A673 (cell line): ENCODE data around the gene TMEM186. TPM values are rescaled to one million over a fixed set of nuclear protein-coding genes. Genes with fewer than 3 reads are reported as not detected.

Source experiments
- BruUV-seq: library from RNA; stranded (reverse); fragments of 400-500 nt; replicated peaks from 2 replicates; lab custom pipeline; 2021; lab: Mats Ljungman, UMichigan
- CTCF ChIA-PET: fragments of 300-600 bp; sonication (Branson Sonifier 250); formaldehyde crosslinking; loops from one replicate; lab custom pipeline; 2022; ENCODE audit warnings: antibody characterized with exemption; lab: Charles Lee
- POLR2A ChIA-PET: fragments of 300-600 bp; sonication (Branson Sonifier 250); formaldehyde crosslinking; loops from one replicate; lab custom pipeline; 2022; ENCODE audit warnings: antibody characterized with exemption; ENCODE audit not compliant: low non-redundant PET; lab: Charles Lee
- DNase-seq: peaks from one replicate; pipeline ENCODE4 v3.0.0-alpha.2; 2015; ENCODE audit warnings: low spot score
- H3K27ac ChIP-seq: fragments of 200-600 bp; sonication (generic); 2 replicates; pipeline ENCODE4 v1.5.1; 2016; ENCODE audit warnings: mixed run types, low read depth, mild to moderate bottlenecking, mixed read lengths, antibody characterized with exemption, low read length; ENCODE audit not compliant: poor library complexity, severe bottlenecking
- H3K27me3 ChIP-seq: fragments of 200-600 bp; sonication (generic); replicated peaks from 2 replicates; pipeline ENCODE4 v1.6.1; 2017; ENCODE audit warnings: mixed run types, low read depth, mild to moderate bottlenecking, mixed read lengths, antibody characterized with exemption, low read length; ENCODE audit not compliant: insufficient read depth, poor library complexity
- H3K36me3 ChIP-seq: fragments of 200-600 bp; sonication (generic); 2 replicates; pipeline ENCODE4 v1.6.1; 2016; ENCODE audit warnings: mixed run types, mild to moderate bottlenecking, mixed read lengths, antibody characterized with exemption, low read length; ENCODE audit not compliant: insufficient read depth, poor library complexity, severe bottlenecking
- H3K4me1 ChIP-seq: fragments of 200-600 bp; sonication (generic); 2 replicates; pipeline ENCODE4 v1.6.1; 2017; ENCODE audit warnings: mixed run types, mild to moderate bottlenecking, mixed read lengths, antibody characterized with exemption, low read length; ENCODE audit not compliant: insufficient read depth, poor library complexity, severe bottlenecking
- H3K4me3 ChIP-seq: fragments of 200-600 bp; sonication (generic); 2 replicates; pipeline ENCODE4 v1.5.1; 2016; ENCODE audit warnings: low read depth, mixed run types, mild to moderate bottlenecking, mixed read lengths, low read length; ENCODE audit not compliant: poor library complexity, severe bottlenecking
- H3K9me3 ChIP-seq: fragments of 200-600 bp; sonication (generic); 2 replicates; pipeline ENCODE4 v1.6.1; 2016; ENCODE audit warnings: mixed run types, low read depth, mild to moderate bottlenecking, mixed read lengths, antibody characterized with exemption, low read length; ENCODE audit not compliant: poor library complexity, severe bottlenecking
- EZH2 ChIP-seq: fragments of 200-600 bp; sonication (generic); IDR thresholded peaks from 2 replicates; pipeline ENCODE4 v1.6.1; 2017; ENCODE audit warnings: borderline replicate concordance, low read depth, mild to moderate bottlenecking, mixed read lengths, antibody characterized with exemption, low read length; ENCODE audit not compliant: poor library complexity, severe bottlenecking
- intact Hi-C: fragments of 100-400 bp; cut with micrococcal nuclease; formaldehyde crosslinking; loops from one replicate; pipeline ENCODE4 v1.10.0; 2022; ENCODE audit not compliant: unreplicated experiment
- total RNA-seq: library from RNA; stranded (reverse); gene quantifications from 2 replicates; pipeline ENCODE4 v1.2.3, GENCODE V29; 2021
- TF ChIP-seq, protein P1 (sequence below): fragments of 300-800, 200-600 bp; sonication (generic); conservative IDR thresholded peaks from 2 replicates; pipeline ENCODE4 v1.5.1; 2017; ENCODE audit warnings: low read depth, mild to moderate bottlenecking, antibody characterized with exemption, low read length, moderate library complexity, mixed read lengths

TMEM186 gene
- total RNA-seq, 1 experiment from 2014 or later = 13.5 TPM

DNA sequence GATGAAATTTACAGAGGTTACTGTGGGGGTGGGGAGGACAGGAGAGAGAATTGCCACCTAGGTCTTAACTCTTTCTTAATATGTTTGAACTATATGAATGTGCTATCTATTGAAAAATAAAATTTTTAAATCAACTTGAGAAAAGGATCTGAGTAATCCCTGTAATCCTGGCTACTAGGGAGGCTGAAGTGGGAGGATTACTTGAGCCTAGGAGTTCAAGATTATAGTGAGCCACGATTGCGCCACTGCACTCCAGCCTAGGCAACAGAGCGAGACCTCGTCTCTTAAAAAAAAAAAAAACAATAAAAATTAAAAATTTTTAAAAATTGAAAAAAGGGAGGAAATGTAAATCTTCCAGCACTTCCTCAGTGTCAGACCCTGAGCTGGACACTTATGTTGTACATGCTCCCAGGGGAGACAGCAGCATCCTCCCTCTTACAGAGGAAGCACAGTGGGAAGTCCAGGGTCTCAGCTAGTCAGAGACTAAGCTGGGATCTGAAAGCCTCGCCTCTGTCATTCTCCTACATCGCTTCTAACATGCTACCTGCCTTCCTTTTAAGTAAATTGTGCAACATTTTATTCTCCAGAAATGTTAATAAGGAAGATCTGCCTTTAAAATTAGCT is 22.1 kb upstream of the TMEM186 start:
- Histone ChIP-seq H3K36me3 (peaks cover 59% of the 10 kb centered on the region), H3K27me3 (no peaks in the 10 kb centered on the region), H3K4me1 (peaks cover 33% of the 10 kb centered on the region), H3K9me3 (no peaks in the 10 kb centered on the region), H3K4me3 (no peak overlapping the region), H3K27ac (peak overlapping the region; percentile 8)
- ChIA-PET POLR2A (interaction anchor here (0.7 kb wide), 1 partner anchor 71 kb away, joined by 4 read pairs; no protein-coding TSS in a partner anchor), CTCF (no interaction called here)
- BruUV-seq = no TSS peak
- DNase-seq = peak; percentile 67
- no peak for TF ChIP-seq EZH2
- intact Hi-C loops = no loop called here

DNA sequence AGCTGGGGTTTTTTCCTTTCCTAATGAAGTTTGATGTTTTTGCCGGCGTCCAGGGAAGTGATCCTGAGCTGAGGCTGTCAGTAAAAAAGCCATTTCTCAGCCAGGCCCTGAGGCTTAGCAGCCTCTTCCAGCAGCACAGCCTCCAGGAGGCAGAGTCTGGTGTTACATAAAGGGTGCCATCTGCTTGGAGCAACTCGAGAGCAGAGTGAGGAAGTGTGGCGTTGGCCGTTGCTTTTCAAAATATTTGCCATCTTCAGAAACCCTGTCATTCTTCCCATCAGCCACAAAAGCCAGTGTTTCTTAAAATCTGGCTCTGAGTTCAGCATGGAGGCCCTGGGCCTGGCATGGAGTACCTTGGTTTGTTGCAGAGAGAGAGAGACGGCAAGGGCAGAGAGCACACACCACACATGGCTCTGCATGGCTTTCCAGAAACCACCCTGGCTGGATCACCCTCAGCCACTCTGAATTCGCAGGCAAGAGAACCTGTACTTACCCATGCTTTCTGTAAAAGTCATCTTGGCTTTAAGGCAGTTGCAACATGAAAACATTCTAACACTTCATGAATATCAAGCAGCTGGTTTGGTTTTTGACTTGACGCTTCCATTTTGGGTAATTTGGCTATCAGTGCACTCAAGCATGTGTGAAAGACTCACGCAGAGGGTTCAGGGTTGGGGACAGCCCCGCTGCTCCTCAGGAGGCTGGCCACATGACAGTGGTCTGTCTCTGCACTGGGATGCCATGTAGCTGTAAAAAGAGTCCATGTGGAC is 21.2 kb upstream of the TMEM186 start:
- Histone ChIP-seq H3K27me3 (no peaks in the 10 kb centered on the region), H3K4me1 (peaks cover 33% of the 10 kb centered on the region), H3K27ac (peak overlapping the region; percentile 8), H3K4me3 (no peak overlapping the region), H3K9me3 (no peaks in the 10 kb centered on the region), H3K36me3 (peaks cover 59% of the 10 kb centered on the region)
- TF ChIP-seq, protein P1, sequence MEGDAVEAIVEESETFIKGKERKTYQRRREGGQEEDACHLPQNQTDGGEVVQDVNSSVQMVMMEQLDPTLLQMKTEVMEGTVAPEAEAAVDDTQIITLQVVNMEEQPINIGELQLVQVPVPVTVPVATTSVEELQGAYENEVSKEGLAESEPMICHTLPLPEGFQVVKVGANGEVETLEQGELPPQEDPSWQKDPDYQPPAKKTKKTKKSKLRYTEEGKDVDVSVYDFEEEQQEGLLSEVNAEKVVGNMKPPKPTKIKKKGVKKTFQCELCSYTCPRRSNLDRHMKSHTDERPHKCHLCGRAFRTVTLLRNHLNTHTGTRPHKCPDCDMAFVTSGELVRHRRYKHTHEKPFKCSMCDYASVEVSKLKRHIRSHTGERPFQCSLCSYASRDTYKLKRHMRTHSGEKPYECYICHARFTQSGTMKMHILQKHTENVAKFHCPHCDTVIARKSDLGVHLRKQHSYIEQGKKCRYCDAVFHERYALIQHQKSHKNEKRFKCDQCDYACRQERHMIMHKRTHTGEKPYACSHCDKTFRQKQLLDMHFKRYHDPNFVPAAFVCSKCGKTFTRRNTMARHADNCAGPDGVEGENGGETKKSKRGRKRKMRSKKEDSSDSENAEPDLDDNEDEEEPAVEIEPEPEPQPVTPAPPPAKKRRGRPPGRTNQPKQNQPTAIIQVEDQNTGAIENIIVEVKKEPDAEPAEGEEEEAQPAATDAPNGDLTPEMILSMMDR = no peak
- TF ChIP-seq EZH2 = no peak
- POLR2A ChIA-PET = no interaction called here
- BruUV-seq = no TSS peak
- CTCF ChIA-PET = no interaction called here
- intact Hi-C loops = no loop called here
- no peak for DNase-seq

DNA sequence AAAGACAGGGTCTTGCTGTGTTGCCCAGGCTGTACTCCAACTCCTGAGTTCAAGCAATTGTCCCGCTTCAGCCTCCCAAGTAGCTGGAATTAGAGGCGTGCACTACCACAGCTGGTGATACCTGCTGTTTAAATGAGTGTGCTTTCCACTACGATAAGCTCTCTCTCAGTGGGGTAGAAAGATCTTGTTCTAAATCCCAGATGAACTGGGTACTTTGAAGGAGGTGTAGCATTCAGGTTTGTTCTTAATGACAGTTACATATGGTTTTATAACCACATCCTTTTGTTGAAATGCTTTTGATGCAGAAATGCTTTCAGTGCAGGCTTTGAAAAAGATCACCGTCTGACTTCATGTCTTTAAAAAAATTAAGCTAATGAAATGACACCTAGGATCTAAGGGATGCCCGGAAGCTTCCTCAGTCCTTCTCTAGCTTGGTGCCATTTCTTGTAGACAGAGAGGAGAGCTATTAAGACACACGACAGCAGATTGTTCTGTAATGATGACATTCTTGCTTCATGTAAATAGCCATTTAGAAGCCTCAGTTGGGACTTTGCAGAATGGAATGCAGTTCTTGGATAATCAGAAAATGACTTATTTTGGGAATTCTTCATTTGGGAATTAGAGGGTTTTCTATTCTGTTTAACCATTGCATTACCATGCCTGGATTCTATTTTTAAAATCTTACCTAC is 19.7 kb upstream of the TMEM186 start:
- intact Hi-C loops = no loop called here
- H3K27ac ChIP-seq = no peak overlapping the region
- DNase-seq = no peak
- no peak overlapping the region for H3K4me3 ChIP-seq
- H3K36me3 ChIP-seq = peaks cover 74% of the 10 kb centered on the region
- ChIA-PET CTCF (no interaction called here), POLR2A (no interaction called here)
- TF ChIP-seq EZH2 = no peak
- TF ChIP-seq, protein P1 = no peak
- H3K9me3 ChIP-seq = no peaks in the 10 kb centered on the region
- BruUV-seq = TSS peak; percentile 3
- H3K27me3 ChIP-seq = no peaks in the 10 kb centered on the region
- H3K4me1 ChIP-seq = peaks cover 22% of the 10 kb centered on the region
